ENCODE measurements around the gene MARCKSL1. TPM values are rescaled to one million over a fixed set of nuclear protein-coding genes. Genes with fewer than 3 reads are reported as not detected.

The MARCKSL1 gene
- total and polyA plus RNA-seq, 4 donors = 13.0 to 29.5 (median 18.4) TPM

- DNase-seq (ENCODE audit: low spot score) = no peak
- TF ChIP-seq ATF3 (IDR thresholded peaks at IDR 0.05) (no peak), RAD21 (IDR thresholded peaks at IDR 0.05) (peak; percentile 62 to 64), HNF4A (conservative IDR thresholded peaks at IDR 0.05) (peak in 1 of 2 donors; percentile 9), CTCF (IDR thresholded peaks at IDR 0.05; ENCODE audit: low read depth, low read length, missing input control) (peak; percentile 23)
- WGBS = 66% methylated on average over 12 of the region's 12 CpGs
Observed at GRCh38 chr1:32363713-32364112, 27.7 kb upstream of the MARCKSL1 start.

GRCh38 chr1:32362474-32363313 is 26.7 kb upstream of the MARCKSL1 start, which contains the start of the genes FAM229A and TSSK3:
FAM229A (minus strand) TSS chr1:32362485; CDS start chr1:32362091, 394 bp downstream.
TSSK3 (plus strand) TSS chr1:32362539; CDS start chr1:32362702, 163 bp downstream.
- H3K36me3 ChIP-seq (ENCODE audit: control insufficient read depth in 4 of 4, insufficient read depth in 3 of 4, low read depth in 1 of 4, low read length in 3 of 4) = peaks cover 6 to 28% (median 25%) of the 10 kb centered on the region in 4 donors
- TF ChIP-seq SP1 (IDR thresholded peaks at IDR 0.05) (no peak), YY1 (IDR thresholded peaks at IDR 0.05) (no peak), MAX (IDR thresholded peaks at IDR 0.05) (no peak), NR2F2 (IDR thresholded peaks at IDR 0.05) (no peak), FOXA1 (IDR thresholded peaks at IDR 0.05) (no peak), HNF4G (IDR thresholded peaks at IDR 0.05) (no peak), FOXA2 (IDR thresholded peaks at IDR 0.05) (no peak), TAF1 (conservative IDR thresholded peaks at IDR 0.05) (no peak), RXRA (IDR thresholded peaks at IDR 0.05) (no peak), JUND (IDR thresholded peaks at IDR 0.05) (no peak), RAD21 (IDR thresholded peaks at IDR 0.05) (no peak), ZBTB33 (IDR thresholded peaks at IDR 0.05) (no peak), CTCF (IDR thresholded peaks at IDR 0.05; ENCODE audit: low read depth, low read length, missing input control) (no peak)
- H3K4me1 ChIP-seq (ENCODE audit: control insufficient read depth in 4 of 4, insufficient read depth in 4 of 4, low read length in 3 of 4) = peaks cover 10 to 18% (median 16%) of the 10 kb centered on the region in 4 donors
- H3K4me3 ChIP-seq (ENCODE audit: low read depth in 1 of 3, low read length in 3 of 3) = peak within 1 kb of the TSS in 1 of 3 donors; percentile 37
- DNase-seq (ENCODE audit: low spot score) = no peak
- no peak within 1 kb of the TSS for H3K9ac ChIP-seq (ENCODE audit: low read depth in 1 of 2, low read length in 2 of 2)
- H3K27ac ChIP-seq (ENCODE audit: low read depth in 1 of 2, low read length in 2 of 2) = peak within 1 kb of the TSS in 1 of 2 donors; percentile 25
- no peaks in the 10 kb centered on the region for H3K9me3 ChIP-seq (ENCODE audit: control insufficient read depth in 4 of 4, low read length in 3 of 4)
- WGBS = 80% methylated on average over 17 of the region's 17 CpGs
- no peaks in the 10 kb centered on the region for H3K27me3 ChIP-seq (ENCODE audit: control insufficient read depth in 4 of 4, insufficient read depth in 4 of 4, low read length in 3 of 4)

More at GRCh38 chr1:32363713-32364112, 27.7 kb upstream of the MARCKSL1 start:
- Histone ChIP-seq H3K9ac (ENCODE audit: low read depth in 1 of 2, low read length in 2 of 2) (no peak overlapping the region), H3K4me3 (ENCODE audit: low read depth in 1 of 3, low read length in 3 of 3) (no peak overlapping the region), H3K27me3 (ENCODE audit: control insufficient read depth in 4 of 4, insufficient read depth in 4 of 4, low read length in 3 of 4) (no peaks in the 10 kb centered on the region), H3K27ac (ENCODE audit: low read depth in 1 of 2, low read length in 2 of 2) (no peak overlapping the region), H3K9me3 (ENCODE audit: control insufficient read depth in 4 of 4, low read length in 3 of 4) (no peaks in the 10 kb centered on the region), H3K4me1 (ENCODE audit: control insufficient read depth in 4 of 4, insufficient read depth in 4 of 4, low read length in 3 of 4) (peaks cover 5 to 10% (median 9%) of the 10 kb centered on the region in 4 donors), H3K36me3 (ENCODE audit: control insufficient read depth in 4 of 4, insufficient read depth in 3 of 4, low read depth in 1 of 4, low read length in 3 of 4) (peaks cover 10 to 37% (median 31%) of the 10 kb centered on the region in 4 donors)

Measured in liver (tissue), 9 donors.